Activated CD4-positive, alpha-beta T cell treated with anti-CD3 and anti-CD28 coated beads, Interleukin-2, amount 50 U/mL, for 4 hours (primary cell): Measurements from ENCODE around the gene IMPDH2.
"Not testable (repeated sequence)": the region's sequence is repeated elsewhere in the genome, so short reads cannot be mapped to it uniquely, and the experiment has no call there.

ENCODE experiments used
- DNase-seq, 2 experiments: peaks; one replicate each; pipeline ENCODE4 v3.0.0-alpha.2; 2020

Gene IMPDH2

GRCh38 chr3:49021213-49021812 lies 7.9 kb downstream of the IMPDH2 start:
- DNase-seq: peak; percentile 98 to 99

- DNase-seq: no peak
Observed at GRCh38 chr3:49020330-49021212, 8.6 kb downstream of the IMPDH2 start.

- no peak for DNase-seq
Observed at GRCh38 chr3:49019941-49020329, 9.3 kb downstream of the IMPDH2 start.

- DNase-seq: no peak
Observed at GRCh38 chr3:49018707-49019006, 10.5 kb downstream of the IMPDH2 start.

GRCh38 chr3:49017971-49018706 lies 11.1 kb downstream of the IMPDH2 start, which contains the start of gene DALRD3:
Gene DALRD3, minus strand, starts transcription at chr3:49018580. Its CDS starts 16 bp downstream, at chr3:49018564.
- DNase-seq: peak; percentile 34 to 40

GRCh38 chr3:49017229-49017970 lies 11.8 kb downstream of the IMPDH2 start:
- no peak for DNase-seq

GRCh38 chr3:49016414-49017228 lies 12.6 kb downstream of the IMPDH2 start:
- no peak for DNase-seq

GRCh38 chr3:49015765-49016164 lies 13.4 kb downstream of the IMPDH2 start:
- no peak for DNase-seq

GRCh38 chr3:49015072-49015471 lies 14.1 kb downstream of the IMPDH2 start:
- no peak for DNase-seq

- DNase-seq: peak; percentile 42 to 50
Observed at GRCh38 chr3:49013738-49014660, 15.2 kb downstream of the IMPDH2 start.

GRCh38 chr3:49013113-49013737 lies 16.0 kb downstream of the IMPDH2 start:
- DNase-seq: no peak

GRCh38 chr3:49012441-49013017 lies 16.7 kb downstream of the IMPDH2 start:
- DNase-seq: no peak

- DNase-seq: no peak
Observed at GRCh38 chr3:49009396-49009795, 19.8 kb downstream of the IMPDH2 start.

- not testable (repeated sequence) for DNase-seq
Observed at GRCh38 chr3:49008627-49009026, 20.6 kb downstream of the IMPDH2 start.

GRCh38 chr3:49007771-49008528 lies 21.2 kb downstream of the IMPDH2 start:
- DNase-seq: peak; percentile 87 to 91

GRCh38 chr3:49007068-49007770 lies 22.0 kb downstream of the IMPDH2 start, which contains the start of gene WDR6:
Gene WDR6, plus strand, starts transcription at chr3:49007391. Its CDS starts 41 bp downstream, at chr3:49007432.
- peak; percentile 94 to 96 for DNase-seq

GRCh38 chr3:49006408-49007067 lies 22.7 kb downstream of the IMPDH2 start:
- no peak for DNase-seq

- DNase-seq: no peak
Observed at GRCh38 chr3:49005998-49006397, 23.2 kb downstream of the IMPDH2 start.
